Keratinocyte (primary cell): ENCODE data around the gene AFG1L. TPM values are rescaled to one million over a fixed set of nuclear protein-coding genes. Genes with fewer than 3 reads are reported as not detected.

Experiments
- DNase-seq: peaks from one replicate; pipeline ENCODE4 v3.0.0-alpha.2; 2011; ENCODE audit warnings: low read depth, missing footprints, low spot score
- FAIRE-seq: peaks from 2 replicates; lab custom pipeline; 2011; peaks lifted over from hg19 to GRCh38; lab: Jason Lieb, UNC
- H2AFZ ChIP-seq: 2 replicates; pipeline ENCODE4 v1.6.0; 2012; ENCODE audit warnings: low read length, control low read depth, inconsistent platforms; ENCODE audit not compliant: control insufficient read depth
- H3K27ac ChIP-seq: 2 replicates; pipeline ENCODE4 v1.5.1; 2011; ENCODE audit warnings: low read length; ENCODE audit not compliant: control insufficient read depth, insufficient read depth
- H3K27me3 ChIP-seq: 3 replicates; pipeline ENCODE4 v1.6.0; 2011; ENCODE audit warnings: low read length; ENCODE audit not compliant: control insufficient read depth, insufficient read depth; ENCODE audit errors: extremely low read depth
- H3K36me3 ChIP-seq, 2 experiments: 2 replicates in 1 of 2; 3 replicates in 1 of 2; pipeline ENCODE4 v1.5.1; 2011; ENCODE audit warnings: low read length in 2 of 2, mild to moderate bottlenecking in 1 of 2; ENCODE audit not compliant: control insufficient read depth in 2 of 2, insufficient read depth in 2 of 2; ENCODE audit errors: extremely low read depth in 1 of 2
- H3K4me1 ChIP-seq: 3 replicates; pipeline ENCODE4 v1.5.1; 2011; ENCODE audit warnings: low read length; ENCODE audit not compliant: control insufficient read depth, insufficient read depth; ENCODE audit errors: extremely low read depth
- H3K4me2 ChIP-seq: 3 replicates; pipeline ENCODE4 v1.6.0; 2011; ENCODE audit warnings: low read depth, low read length; ENCODE audit not compliant: control insufficient read depth, insufficient read depth; ENCODE audit errors: extremely low read depth
- H3K4me3 ChIP-seq, 3 experiments: fragments of 200-600 bp in 1 of 3; sonication (generic) in 1 of 3; 2 replicates in 2 of 3; 3 replicates in 1 of 3; pipeline ENCODE4 v1.5.1; 2011 to 2016; ENCODE audit warnings: low read length in 3 of 3, mild to moderate bottlenecking in 3 of 3, control low read depth in 2 of 3, inconsistent platforms in 1 of 3, low read depth in 1 of 3, mixed read lengths in 1 of 3, mixed run types in 1 of 3, moderate library complexity in 1 of 3; ENCODE audit not compliant: control insufficient read depth in 2 of 3, insufficient read depth in 2 of 3; ENCODE audit errors: extremely low read depth in 1 of 3
- H3K79me2 ChIP-seq: 2 replicates; pipeline ENCODE4 v1.6.0; 2012; ENCODE audit warnings: low read length; ENCODE audit not compliant: control insufficient read depth, insufficient read depth
- H3K9ac ChIP-seq: 3 replicates; pipeline ENCODE4 v1.6.0; 2011; ENCODE audit warnings: low read length; ENCODE audit not compliant: control insufficient read depth, insufficient read depth; ENCODE audit errors: extremely low read depth
- H3K9me1 ChIP-seq: 3 replicates; pipeline ENCODE4 v1.6.0; 2011; ENCODE audit warnings: low read length; ENCODE audit not compliant: control insufficient read depth, insufficient read depth; ENCODE audit errors: extremely low read depth
- H3K9me3 ChIP-seq: 2 replicates; pipeline ENCODE4 v1.5.1; 2012; ENCODE audit warnings: low read depth, low read length; ENCODE audit not compliant: control insufficient read depth
- H4K20me1 ChIP-seq: 3 replicates; pipeline ENCODE4 v1.6.0; 2011; ENCODE audit warnings: low read length; ENCODE audit not compliant: control insufficient read depth, insufficient read depth; ENCODE audit errors: extremely low read depth
- EZH2 ChIP-seq: IDR thresholded peaks from one replicate; pipeline ENCODE4 v1.6.1; 2012; ENCODE audit warnings: inconsistent platforms, mild to moderate bottlenecking, low read length, moderate library complexity
- dilution Hi-C: fragments of 300-500 bp; cut with MboI; formaldehyde crosslinking; loops from one replicate; pipeline ENCODE4 v1.7.0; 2020; ENCODE audit warnings: low sequenced_read_pairs; ENCODE audit not compliant: extremely low pct_ligation_motif_present
- polyA plus RNA-seq, 5 experiments: library from polyadenylated mRNA; depleted of rRNA in 3 of 5; stranded (reverse) in 3 of 5; stranded (forward) in 1 of 5; unstranded in 1 of 5; fragments of >200 nt; gene quantifications; 1 replicate in 1 of 5; 2 replicates in 3 of 5; 3 replicates in 1 of 5; pipeline versions ENCODE4 v1.2.1 to v1.2.3, GENCODE V29; 2011 to 2012; ENCODE audit warnings: missing spikeins in 2 of 5, low read depth in 1 of 5, low replicate concordance in 1 of 5
- TF ChIP-seq, protein P1 (sequence below), 3 experiments: IDR thresholded peaks in 1 of 3; conservative IDR thresholded peaks in 1 of 3; optimal IDR thresholded peaks in 1 of 3; 2 replicates in 2 of 3; 3 replicates in 1 of 3; pipeline versions ENCODE3 to v1.5.1; 2011; ENCODE audit warnings: low read length in 3 of 3, mild to moderate bottlenecking in 3 of 3, moderate library complexity in 2 of 3, control low read depth in 1 of 3, inconsistent platforms in 1 of 3; ENCODE audit not compliant: insufficient read depth in 2 of 3; ENCODE audit errors: extremely low read depth in 1 of 3

Gene AFG1L
- polyA plus RNA-seq, 1 donor (not counting 4 experiments of a cell fraction or from before 2014, with no cell fraction given): 3.1 TPM

GRCh38 chr6:108528878-108529277, 234.0 kb downstream of the AFG1L start:
- no peaks in the 10 kb centered on the region for H3K9me1 ChIP-seq

GRCh38 chr6:108531332-108531731, 236.5 kb downstream of the AFG1L start:
- no peak overlapping the region for H3K4me2 ChIP-seq
- H3K4me1 ChIP-seq: no peaks in the 10 kb centered on the region
- no peaks in the 10 kb centered on the region for H3K9me1 ChIP-seq
- TF ChIP-seq, protein P1, sequence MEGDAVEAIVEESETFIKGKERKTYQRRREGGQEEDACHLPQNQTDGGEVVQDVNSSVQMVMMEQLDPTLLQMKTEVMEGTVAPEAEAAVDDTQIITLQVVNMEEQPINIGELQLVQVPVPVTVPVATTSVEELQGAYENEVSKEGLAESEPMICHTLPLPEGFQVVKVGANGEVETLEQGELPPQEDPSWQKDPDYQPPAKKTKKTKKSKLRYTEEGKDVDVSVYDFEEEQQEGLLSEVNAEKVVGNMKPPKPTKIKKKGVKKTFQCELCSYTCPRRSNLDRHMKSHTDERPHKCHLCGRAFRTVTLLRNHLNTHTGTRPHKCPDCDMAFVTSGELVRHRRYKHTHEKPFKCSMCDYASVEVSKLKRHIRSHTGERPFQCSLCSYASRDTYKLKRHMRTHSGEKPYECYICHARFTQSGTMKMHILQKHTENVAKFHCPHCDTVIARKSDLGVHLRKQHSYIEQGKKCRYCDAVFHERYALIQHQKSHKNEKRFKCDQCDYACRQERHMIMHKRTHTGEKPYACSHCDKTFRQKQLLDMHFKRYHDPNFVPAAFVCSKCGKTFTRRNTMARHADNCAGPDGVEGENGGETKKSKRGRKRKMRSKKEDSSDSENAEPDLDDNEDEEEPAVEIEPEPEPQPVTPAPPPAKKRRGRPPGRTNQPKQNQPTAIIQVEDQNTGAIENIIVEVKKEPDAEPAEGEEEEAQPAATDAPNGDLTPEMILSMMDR (optimal IDR thresholded peaks at IDR 0.05 in 1 of 3, IDR thresholded peaks at IDR 0.05 in 1 of 3, conservative IDR thresholded peaks at IDR 0.05 in 1 of 3; ENCODE audit: extremely low read depth in 1 of 3, insufficient read depth in 2 of 3, low read length in 3 of 3): peak in 2 of 3 experiments; percentile 10 to 26
- TF ChIP-seq EZH2: no peak
- no peaks in the 10 kb centered on the region for H3K9me3 ChIP-seq
- no peak overlapping the region for H2AFZ ChIP-seq
- dilution Hi-C loops: no loop called here
- no peaks in the 10 kb centered on the region for H3K36me3 ChIP-seq
- H3K9ac ChIP-seq: no peak overlapping the region
- no peaks in the 10 kb centered on the region for H3K79me2 ChIP-seq
- H3K4me3 ChIP-seq: no peak overlapping the region
- H4K20me1 ChIP-seq: no peaks in the 10 kb centered on the region
- FAIRE-seq (no peak), DNase-seq (no peak)
- H3K27me3 ChIP-seq: no peaks in the 10 kb centered on the region
- H3K27ac ChIP-seq: no peak overlapping the region

More at GRCh38 chr6:108528878-108529277, 234.0 kb downstream of the AFG1L start:
- no peaks in the 10 kb centered on the region for H3K4me1 ChIP-seq
- FAIRE-seq (no peak), DNase-seq (no peak)
- dilution Hi-C loops: no loop called here
- H3K9ac ChIP-seq: no peak overlapping the region
- no peaks in the 10 kb centered on the region for H3K79me2 ChIP-seq
- H3K27ac ChIP-seq: no peak overlapping the region
- H4K20me1 ChIP-seq: no peaks in the 10 kb centered on the region
- no peak overlapping the region for H3K4me3 ChIP-seq
- no peak overlapping the region for H3K4me2 ChIP-seq
- H3K27me3 ChIP-seq: no peaks in the 10 kb centered on the region
- no peaks in the 10 kb centered on the region for H3K9me3 ChIP-seq
- TF ChIP-seq, protein P1 (optimal IDR thresholded peaks at IDR 0.05 in 1 of 3, IDR thresholded peaks at IDR 0.05 in 1 of 3, conservative IDR thresholded peaks at IDR 0.05 in 1 of 3; ENCODE audit: extremely low read depth in 1 of 3, insufficient read depth in 2 of 3, low read length in 3 of 3): no peak
- no peak for TF ChIP-seq EZH2
- H2AFZ ChIP-seq: no peak overlapping the region
- H3K36me3 ChIP-seq: no peaks in the 10 kb centered on the region
